PFSK-1 (cell line): Measurements from ENCODE around the gene LHFPL5.

ENCODE experiments used
- FOXP2 ChIP-seq: optimal IDR thresholded peaks from 2 replicates; pipeline ENCODE3; 2011; ENCODE audit warnings: borderline replicate concordance, control low read depth, inconsistent platforms; ENCODE audit not compliant: insufficient read depth; ENCODE audit errors: extremely low read length, extremely low read depth
- POLR2AphosphoS5 ChIP-seq: IDR thresholded peaks from 2 replicates; pipeline ENCODE4 v1.6.1; 2012; ENCODE audit warnings: low read depth, mild to moderate bottlenecking, control low read depth, low read length, moderate library complexity
- REST ChIP-seq, 2 experiments: IDR thresholded peaks; 2 replicates each; pipeline versions ENCODE4 v1.6.1 to v1.8.0; 2011 to 2012; ENCODE audit warnings: low read depth in 2 of 2, low read length in 2 of 2, control low read depth in 1 of 2, inconsistent platforms in 1 of 2, mild to moderate bottlenecking in 1 of 2, moderate library complexity in 1 of 2; ENCODE audit not compliant: insufficient read depth in 1 of 2
- SIN3A ChIP-seq: IDR thresholded peaks from 2 replicates; pipeline ENCODE4 v1.6.1; 2012; ENCODE audit warnings: mild to moderate bottlenecking, low read length, moderate library complexity, borderline replicate concordance; ENCODE audit not compliant: insufficient read depth
- TAF1 ChIP-seq: IDR thresholded peaks from 2 replicates; pipeline ENCODE4 v1.6.1; 2012; ENCODE audit warnings: low read length, control low read depth, borderline replicate concordance; ENCODE audit not compliant: insufficient read depth

GRCh38 chr6:35769211-35769610 lies 35.9 kb upstream of the LHFPL5 start:
- TF ChIP-seq POLR2AphosphoS5 (no peak), FOXP2 (no peak), SIN3A (no peak), REST (IDR thresholded peaks at IDR 0.05; ENCODE audit: insufficient read depth in 1 of 2, low read depth in 2 of 2, low read length in 2 of 2) (no peak), TAF1 (no peak)
